SU-DHL-6 (cell line): Measurements from ENCODE around the gene POLE4.

Experiments used
- H2AFZ ChIP-seq: fragments of 200-600 bp; sonication (generic); 2 replicates; pipeline ENCODE4 v1.6.1; 2014; ENCODE audit warnings: low read depth, mild to moderate bottlenecking, moderate library complexity, mixed read lengths, antibody characterized with exemption, low read length; ENCODE audit not compliant: severe bottlenecking
- H3F3A ChIP-seq: fragments of 200-600 bp; shearing (Covaris generic); 2 replicates; pipeline ENCODE4 v1.6.0; 2016; ENCODE audit warnings: antibody characterized with exemption, mild to moderate bottlenecking; ENCODE audit not compliant: insufficient read depth
- H3K27ac ChIP-seq: fragments of 200-600 bp; sonication (generic); 2 replicates; pipeline ENCODE4 v1.5.1; 2016; ENCODE audit warnings: low read depth, mild to moderate bottlenecking, low read length, moderate library complexity, mixed read lengths
- H3K27me3 ChIP-seq: fragments of 200-600 bp; sonication (generic), shearing (Covaris generic); 2 replicates; pipeline ENCODE4 v1.6.0; 2014; ENCODE audit warnings: mild to moderate bottlenecking, low read length
- H3K36me3 ChIP-seq: fragments of 200-600 bp; sonication (generic); 2 replicates; pipeline ENCODE4 v1.6.1; 2014; ENCODE audit warnings: mild to moderate bottlenecking, low read length, mixed read lengths
- H3K4me2 ChIP-seq: fragments of 300-600, 200-600 bp; shearing (Covaris generic), sonication (generic); 2 replicates; pipeline ENCODE4 v1.6.0; 2014; ENCODE audit warnings: low read length, low read depth, mild to moderate bottlenecking; ENCODE audit not compliant: poor library complexity, severe bottlenecking
- H3K4me3 ChIP-seq: fragments of 200-600 bp; sonication (generic); 2 replicates; pipeline ENCODE4 v1.5.1; 2014; ENCODE audit warnings: antibody characterized with exemption, low read length, mild to moderate bottlenecking, mixed read lengths; ENCODE audit not compliant: insufficient read depth, poor library complexity, severe bottlenecking
- H3K79me2 ChIP-seq: fragments of 200-600 bp; sonication (generic); 2 replicates; pipeline ENCODE4 v1.6.1; 2014; ENCODE audit warnings: mild to moderate bottlenecking, low read length, moderate library complexity; ENCODE audit not compliant: insufficient read depth
- H3K9ac ChIP-seq: fragments of 200-600 bp; sonication (generic); 2 replicates; pipeline ENCODE4 v1.7.0; 2014; ENCODE audit warnings: mild to moderate bottlenecking, low read length
- H3K9me2 ChIP-seq: fragments of 200-600 bp; sonication (generic); replicated peaks from 2 replicates; pipeline ENCODE4 v1.6.1; 2014; ENCODE audit warnings: low read length; ENCODE audit not compliant: insufficient read depth
- H3K9me3 ChIP-seq: fragments of 200-600 bp; sonication (generic); 2 replicates; pipeline ENCODE4 v1.6.1; 2014; ENCODE audit warnings: low read length, mixed read lengths; ENCODE audit not compliant: insufficient read depth
- H4K20me1 ChIP-seq: fragments of 200-600 bp; sonication (generic); 2 replicates; pipeline ENCODE4 v1.6.1; 2014; ENCODE audit warnings: low read depth, mild to moderate bottlenecking, antibody characterized with exemption, low read length, moderate library complexity, mixed read lengths
- CTCF ChIP-seq: fragments of 200-600 bp; sonication (generic); IDR thresholded peaks from one replicate; pipeline ENCODE4 v1.5.1; 2017; ENCODE audit warnings: antibody characterized with exemption, mild to moderate bottlenecking, low read length, moderate library complexity; ENCODE audit not compliant: insufficient read depth, poor library complexity, severe bottlenecking
- EZH2phosphoT487 ChIP-seq: fragments of 200-600 bp; sonication (generic), shearing (Covaris generic); conservative IDR thresholded peaks from 2 replicates; pipeline ENCODE4 v1.6.1; 2018; ENCODE audit warnings: mild to moderate bottlenecking, antibody characterized with exemption, low read length, moderate library complexity, mixed read lengths

Gene POLE4

DNA sequence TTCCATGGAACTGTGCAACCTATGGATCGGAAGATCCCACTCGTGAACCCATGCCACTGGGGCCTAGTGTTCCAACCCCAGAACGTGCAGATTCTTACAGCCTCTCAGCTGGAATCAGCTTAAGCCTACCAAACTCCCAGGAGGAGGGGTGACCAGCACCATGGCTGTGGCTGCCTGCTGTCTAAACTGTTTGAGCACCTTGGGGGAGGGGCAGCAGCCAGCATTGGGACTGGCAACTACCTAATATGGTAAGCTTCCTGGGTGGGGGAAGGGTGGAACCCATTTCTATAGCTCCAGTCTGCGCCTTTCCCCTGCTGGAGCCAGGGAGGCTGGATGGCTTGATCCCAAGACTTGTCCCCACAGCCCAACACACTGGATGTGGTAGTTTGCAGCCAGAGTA lies 10.7 kb upstream of the POLE4 start:
- TF ChIP-seq CTCF (no peak), EZH2phosphoT487 (no peak)
- no peaks in the 10 kb centered on the region for H3K27me3 ChIP-seq
- no peak overlapping the region for H3K4me3 ChIP-seq
- no peak overlapping the region for H3K9ac ChIP-seq
- H3K79me2 ChIP-seq = no peaks in the 10 kb centered on the region
- no peaks in the 10 kb centered on the region for H3F3A ChIP-seq
- H2AFZ ChIP-seq = no peak overlapping the region
- no peaks in the 10 kb centered on the region for H3K9me2 ChIP-seq
- H3K4me2 ChIP-seq = no peak overlapping the region
- no peak overlapping the region for H3K27ac ChIP-seq
- H3K9me3 ChIP-seq = no peaks in the 10 kb centered on the region
- no peaks in the 10 kb centered on the region for H4K20me1 ChIP-seq
- H3K36me3 ChIP-seq = no peaks in the 10 kb centered on the region

DNA sequence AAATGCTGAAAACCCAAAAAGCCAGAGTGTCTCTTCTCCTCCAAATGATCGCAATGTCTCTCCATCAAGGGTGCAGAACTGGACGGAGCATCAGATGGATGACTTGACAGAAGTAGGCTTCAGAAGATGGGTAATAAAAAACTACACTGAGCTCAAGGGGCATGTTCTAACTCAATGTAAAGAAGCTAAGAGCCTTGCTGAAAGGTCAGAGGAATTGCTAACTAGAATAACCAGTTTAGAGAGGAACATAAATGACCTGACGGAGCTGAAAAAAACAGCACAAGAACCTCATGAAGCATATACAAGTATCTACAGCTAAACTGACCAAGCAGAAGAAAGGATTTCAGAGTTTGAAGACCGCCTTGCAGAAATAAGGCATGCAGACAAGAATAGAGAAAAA lies 9.7 kb upstream of the POLE4 start:
- no peaks in the 10 kb centered on the region for H3K36me3 ChIP-seq

GRCh38 chr2:74951211-74951754 lies 7.2 kb upstream of the POLE4 start:
- no peak overlapping the region for H3K27ac ChIP-seq
- H3K9me3 ChIP-seq = no peaks in the 10 kb centered on the region
- H3K4me2 ChIP-seq = no peak overlapping the region
- no peaks in the 10 kb centered on the region for H3F3A ChIP-seq
- no peak for TF ChIP-seq CTCF
- H4K20me1 ChIP-seq = no peaks in the 10 kb centered on the region
- H2AFZ ChIP-seq = no peak overlapping the region
- no peak overlapping the region for H3K9ac ChIP-seq
- no peaks in the 10 kb centered on the region for H3K27me3 ChIP-seq
- H3K36me3 ChIP-seq = no peaks in the 10 kb centered on the region
- H3K79me2 ChIP-seq = no peaks in the 10 kb centered on the region
- no peaks in the 10 kb centered on the region for H3K9me2 ChIP-seq
- no peak overlapping the region for H3K4me3 ChIP-seq

More for the DNA sequence above, 9.7 kb upstream of the POLE4 start:
- no peak overlapping the region for H3K4me3 ChIP-seq
- no peak overlapping the region for H3K9ac ChIP-seq
- no peaks in the 10 kb centered on the region for H3K27me3 ChIP-seq
- no peaks in the 10 kb centered on the region for H3K79me2 ChIP-seq
- H2AFZ ChIP-seq = no peak overlapping the region
- H3K27ac ChIP-seq = no peak overlapping the region
- H4K20me1 ChIP-seq = no peaks in the 10 kb centered on the region
- H3F3A ChIP-seq = no peaks in the 10 kb centered on the region
- no peaks in the 10 kb centered on the region for H3K9me3 ChIP-seq
- no peak for TF ChIP-seq EZH2phosphoT487
- TF ChIP-seq CTCF = no peak
- H3K9me2 ChIP-seq = no peaks in the 10 kb centered on the region
- H3K4me2 ChIP-seq = no peak overlapping the region
